ENCODE measurements around the gene KCTD18. TPM values are rescaled to one million over a fixed set of nuclear protein-coding genes. Genes with fewer than 3 reads are reported as not detected.

KCTD18 gene
- total and polyA plus RNA-seq, 4 donors, result 4.4 to 7.9 (median 6.5) TPM

DNA sequence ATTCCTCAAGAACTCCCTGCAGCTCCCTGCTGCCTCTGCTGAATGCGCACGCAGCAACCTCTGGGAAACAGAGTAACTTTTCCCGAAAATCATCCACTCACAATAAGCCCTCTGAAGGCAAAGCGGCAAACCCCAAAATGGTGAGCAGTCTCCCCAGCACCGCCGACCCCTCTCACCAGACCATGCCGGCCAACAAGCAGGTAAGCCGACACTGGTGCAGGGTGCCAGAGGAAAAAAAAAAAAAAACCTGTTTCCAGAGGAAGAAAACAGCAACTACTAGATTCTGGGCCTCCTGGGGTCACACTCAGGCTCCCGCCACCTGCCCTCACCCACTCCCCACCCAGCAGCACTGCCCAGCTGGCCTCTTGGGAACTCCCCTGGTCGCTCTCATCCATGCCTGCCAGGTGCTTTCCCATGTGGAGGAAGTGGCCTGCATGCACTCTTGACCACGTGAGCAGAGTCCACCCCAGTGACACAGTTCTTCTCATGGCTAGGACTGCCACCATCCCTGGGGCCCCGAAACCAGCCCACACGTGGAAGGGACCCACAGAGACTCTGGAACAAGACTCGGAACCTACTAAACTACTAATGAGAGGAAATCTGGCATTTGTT lies 36.9 kb downstream of the KCTD18 start:
- peaks cover 0 to 2% (median 0%) of the 10 kb centered on the region in 4 donors for H3K4me1 ChIP-seq (ENCODE audit: control insufficient read depth in 4 of 4, insufficient read depth in 4 of 4, low read length in 3 of 4)
- no peak overlapping the region for H3K9ac ChIP-seq (ENCODE audit: low read depth in 1 of 2, low read length in 2 of 2)
- TF ChIP-seq FOXA2 (IDR thresholded peaks at IDR 0.05) (no peak), HNF4A (conservative IDR thresholded peaks at IDR 0.05) (peak in 1 of 2 donors; percentile 37)
- H3K27me3 ChIP-seq (ENCODE audit: control insufficient read depth in 4 of 4, insufficient read depth in 4 of 4, low read length in 3 of 4), result no peaks in the 10 kb centered on the region
- DNase-seq (ENCODE audit: low spot score), result no peak
- WGBS, result 89% methylated on average over 14 of the region's 14 CpGs
- H3K4me3 ChIP-seq (ENCODE audit: low read depth in 1 of 3, low read length in 3 of 3), result no peak overlapping the region
- no peak overlapping the region for H3K27ac ChIP-seq (ENCODE audit: low read depth in 1 of 2, low read length in 2 of 2)
- peaks cover 12 to 65% (median 55%) of the 10 kb centered on the region in 4 donors for H3K36me3 ChIP-seq (ENCODE audit: control insufficient read depth in 4 of 4, insufficient read depth in 3 of 4, low read depth in 1 of 4, low read length in 3 of 4)
- no peaks in the 10 kb centered on the region for H3K9me3 ChIP-seq (ENCODE audit: control insufficient read depth in 4 of 4, low read length in 3 of 4)

DNA sequence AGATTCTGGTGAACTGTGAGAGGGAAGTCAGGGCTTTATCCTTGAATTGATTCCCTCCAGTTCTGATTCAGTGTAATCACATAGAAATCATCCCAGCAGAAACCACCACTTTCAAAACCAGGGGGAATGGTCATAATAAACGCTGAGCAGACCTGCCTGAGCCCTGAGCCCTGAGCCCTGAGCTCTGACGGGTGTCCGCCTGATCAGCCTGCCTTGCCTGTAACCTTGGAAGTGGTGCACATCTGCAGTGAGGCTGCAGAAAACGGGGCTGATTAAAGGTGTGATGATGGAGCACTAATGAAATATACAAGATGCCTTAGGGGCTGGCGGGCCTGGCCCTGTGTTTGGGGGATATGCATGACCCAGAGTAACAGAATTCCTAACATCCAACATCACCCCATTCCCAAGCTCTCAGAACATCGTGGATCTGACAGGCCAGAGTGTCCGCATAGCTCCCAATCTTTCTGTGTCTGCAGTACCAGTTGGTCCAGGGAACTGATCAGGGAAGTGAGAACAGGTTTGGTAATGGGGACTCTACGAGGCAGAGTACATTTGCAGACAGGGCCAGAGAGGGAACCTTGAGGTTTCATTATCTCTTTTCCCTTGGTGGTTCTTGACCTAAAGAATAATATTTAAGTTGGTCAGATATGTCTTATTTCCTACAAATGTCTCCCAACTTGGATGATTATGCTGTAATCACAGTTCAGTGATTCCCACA lies 37.8 kb downstream of the KCTD18 start:
- no peak for DNase-seq (ENCODE audit: low spot score)
- H3K9me3 ChIP-seq (ENCODE audit: control insufficient read depth in 4 of 4, low read length in 3 of 4), result no peaks in the 10 kb centered on the region
- H3K36me3 ChIP-seq (ENCODE audit: control insufficient read depth in 4 of 4, insufficient read depth in 3 of 4, low read depth in 1 of 4, low read length in 3 of 4), result peaks cover 14 to 70% (median 60%) of the 10 kb centered on the region in 4 donors
- peaks cover 0 to 2% (median 0%) of the 10 kb centered on the region in 4 donors for H3K4me1 ChIP-seq (ENCODE audit: control insufficient read depth in 4 of 4, insufficient read depth in 4 of 4, low read length in 3 of 4)
- no peak overlapping the region for H3K9ac ChIP-seq (ENCODE audit: low read depth in 1 of 2, low read length in 2 of 2)
- TF ChIP-seq NR2F2 (IDR thresholded peaks at IDR 0.05) (no peak), FOXA2 (IDR thresholded peaks at IDR 0.05) (no peak), HNF4G (IDR thresholded peaks at IDR 0.05) (no peak), TAF1 (conservative IDR thresholded peaks at IDR 0.05) (no peak), JUND (IDR thresholded peaks at IDR 0.05) (no peak), RAD21 (IDR thresholded peaks at IDR 0.05) (no peak)
- TF ChIP-seq, protein P1, sequence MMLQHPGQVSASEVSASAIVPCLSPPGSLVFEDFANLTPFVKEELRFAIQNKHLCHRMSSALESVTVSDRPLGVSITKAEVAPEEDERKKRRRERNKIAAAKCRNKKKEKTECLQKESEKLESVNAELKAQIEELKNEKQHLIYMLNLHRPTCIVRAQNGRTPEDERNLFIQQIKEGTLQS (IDR thresholded peaks at IDR 0.05), result no peak
- no peak overlapping the region for H3K27ac ChIP-seq (ENCODE audit: low read depth in 1 of 2, low read length in 2 of 2)
- no peak overlapping the region for H3K4me3 ChIP-seq (ENCODE audit: low read depth in 1 of 3, low read length in 3 of 3)
- 91% methylated on average over 8 of the region's 8 CpGs for WGBS
- H3K27me3 ChIP-seq (ENCODE audit: control insufficient read depth in 4 of 4, insufficient read depth in 4 of 4, low read length in 3 of 4), result no peaks in the 10 kb centered on the region

DNA sequence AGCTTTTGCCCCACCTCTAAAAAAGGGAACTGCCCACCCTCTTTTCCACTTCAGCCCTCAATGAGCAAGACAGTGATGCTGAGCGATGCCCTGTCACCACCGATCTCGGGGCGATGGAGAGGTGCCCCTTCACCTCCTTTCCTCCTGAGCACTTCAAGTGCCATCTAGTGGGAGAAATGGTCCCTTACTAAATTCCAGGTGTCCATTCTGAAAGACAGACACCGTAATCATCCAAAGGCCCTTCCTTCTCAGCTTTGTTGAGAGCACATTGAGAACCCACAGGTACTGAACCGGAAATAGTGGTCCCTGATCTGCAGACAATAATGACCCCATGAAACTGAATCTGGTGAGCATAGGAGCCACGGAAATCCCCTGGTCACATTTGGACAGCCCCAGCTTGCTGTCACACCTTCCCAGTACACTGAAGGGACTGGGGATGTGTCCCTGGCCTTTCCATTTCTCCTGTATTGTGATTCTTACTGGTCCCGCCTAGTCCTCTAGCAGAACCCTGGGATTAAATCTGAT lies 38.5 kb downstream of the KCTD18 start:
- Histone ChIP-seq H3K4me1 (ENCODE audit: control insufficient read depth in 4 of 4, insufficient read depth in 4 of 4, low read length in 3 of 4) (peaks cover 0 to 2% (median 0%) of the 10 kb centered on the region in 4 donors), H3K27me3 (ENCODE audit: control insufficient read depth in 4 of 4, insufficient read depth in 4 of 4, low read length in 3 of 4) (no peaks in the 10 kb centered on the region), H3K27ac (ENCODE audit: low read depth in 1 of 2, low read length in 2 of 2) (no peak overlapping the region), H3K9ac (ENCODE audit: low read depth in 1 of 2, low read length in 2 of 2) (no peak overlapping the region), H3K4me3 (ENCODE audit: low read depth in 1 of 3, low read length in 3 of 3) (no peak overlapping the region), H3K36me3 (ENCODE audit: control insufficient read depth in 4 of 4, insufficient read depth in 3 of 4, low read depth in 1 of 4, low read length in 3 of 4) (peaks cover 15 to 64% (median 56%) of the 10 kb centered on the region in 4 donors), H3K9me3 (ENCODE audit: control insufficient read depth in 4 of 4, low read length in 3 of 4) (no peaks in the 10 kb centered on the region)
- TF ChIP-seq, protein P2, sequence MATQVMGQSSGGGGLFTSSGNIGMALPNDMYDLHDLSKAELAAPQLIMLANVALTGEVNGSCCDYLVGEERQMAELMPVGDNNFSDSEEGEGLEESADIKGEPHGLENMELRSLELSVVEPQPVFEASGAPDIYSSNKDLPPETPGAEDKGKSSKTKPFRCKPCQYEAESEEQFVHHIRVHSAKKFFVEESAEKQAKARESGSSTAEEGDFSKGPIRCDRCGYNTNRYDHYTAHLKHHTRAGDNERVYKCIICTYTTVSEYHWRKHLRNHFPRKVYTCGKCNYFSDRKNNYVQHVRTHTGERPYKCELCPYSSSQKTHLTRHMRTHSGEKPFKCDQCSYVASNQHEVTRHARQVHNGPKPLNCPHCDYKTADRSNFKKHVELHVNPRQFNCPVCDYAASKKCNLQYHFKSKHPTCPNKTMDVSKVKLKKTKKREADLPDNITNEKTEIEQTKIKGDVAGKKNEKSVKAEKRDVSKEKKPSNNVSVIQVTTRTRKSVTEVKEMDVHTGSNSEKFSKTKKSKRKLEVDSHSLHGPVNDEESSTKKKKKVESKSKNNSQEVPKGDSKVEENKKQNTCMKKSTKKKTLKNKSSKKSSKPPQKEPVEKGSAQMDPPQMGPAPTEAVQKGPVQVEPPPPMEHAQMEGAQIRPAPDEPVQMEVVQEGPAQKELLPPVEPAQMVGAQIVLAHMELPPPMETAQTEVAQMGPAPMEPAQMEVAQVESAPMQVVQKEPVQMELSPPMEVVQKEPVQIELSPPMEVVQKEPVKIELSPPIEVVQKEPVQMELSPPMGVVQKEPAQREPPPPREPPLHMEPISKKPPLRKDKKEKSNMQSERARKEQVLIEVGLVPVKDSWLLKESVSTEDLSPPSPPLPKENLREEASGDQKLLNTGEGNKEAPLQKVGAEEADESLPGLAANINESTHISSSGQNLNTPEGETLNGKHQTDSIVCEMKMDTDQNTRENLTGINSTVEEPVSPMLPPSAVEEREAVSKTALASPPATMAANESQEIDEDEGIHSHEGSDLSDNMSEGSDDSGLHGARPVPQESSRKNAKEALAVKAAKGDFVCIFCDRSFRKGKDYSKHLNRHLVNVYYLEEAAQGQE (IDR thresholded peaks at IDR 0.05), result no peak
- no peak for TF ChIP-seq JUND (IDR thresholded peaks at IDR 0.05)
- peak; percentile 69 to 81 for TF ChIP-seq RAD21 (IDR thresholded peaks at IDR 0.05)
- no peak for TF ChIP-seq FOXA1 (IDR thresholded peaks at IDR 0.05)
- TF ChIP-seq YY1 (IDR thresholded peaks at IDR 0.05), result no peak
- TF ChIP-seq RXRA (IDR thresholded peaks at IDR 0.05), result peak in 1 of 2 donors; percentile 13
- TF ChIP-seq NR2F2 (IDR thresholded peaks at IDR 0.05), result no peak
- TF ChIP-seq, protein P3, sequence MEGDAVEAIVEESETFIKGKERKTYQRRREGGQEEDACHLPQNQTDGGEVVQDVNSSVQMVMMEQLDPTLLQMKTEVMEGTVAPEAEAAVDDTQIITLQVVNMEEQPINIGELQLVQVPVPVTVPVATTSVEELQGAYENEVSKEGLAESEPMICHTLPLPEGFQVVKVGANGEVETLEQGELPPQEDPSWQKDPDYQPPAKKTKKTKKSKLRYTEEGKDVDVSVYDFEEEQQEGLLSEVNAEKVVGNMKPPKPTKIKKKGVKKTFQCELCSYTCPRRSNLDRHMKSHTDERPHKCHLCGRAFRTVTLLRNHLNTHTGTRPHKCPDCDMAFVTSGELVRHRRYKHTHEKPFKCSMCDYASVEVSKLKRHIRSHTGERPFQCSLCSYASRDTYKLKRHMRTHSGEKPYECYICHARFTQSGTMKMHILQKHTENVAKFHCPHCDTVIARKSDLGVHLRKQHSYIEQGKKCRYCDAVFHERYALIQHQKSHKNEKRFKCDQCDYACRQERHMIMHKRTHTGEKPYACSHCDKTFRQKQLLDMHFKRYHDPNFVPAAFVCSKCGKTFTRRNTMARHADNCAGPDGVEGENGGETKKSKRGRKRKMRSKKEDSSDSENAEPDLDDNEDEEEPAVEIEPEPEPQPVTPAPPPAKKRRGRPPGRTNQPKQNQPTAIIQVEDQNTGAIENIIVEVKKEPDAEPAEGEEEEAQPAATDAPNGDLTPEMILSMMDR (IDR thresholded peaks at IDR 0.05; ENCODE audit: low read depth, low read length, missing input control), result peak; percentile 38
- TF ChIP-seq, protein P1 (IDR thresholded peaks at IDR 0.05), result no peak
- 68% methylated on average over 8 of the region's 8 CpGs for WGBS
- no peak for DNase-seq (ENCODE audit: low spot score)
